ENCODE data around the gene SLC25A24. TPM values are rescaled to one million over a fixed set of nuclear protein-coding genes. Genes with fewer than 3 reads are reported as not detected.

The SLC25A24 gene
- total and polyA plus RNA-seq, 4 experiments from 2014 or later, result 17.3 to 23.1 (median 18.9) TPM

DNA sequence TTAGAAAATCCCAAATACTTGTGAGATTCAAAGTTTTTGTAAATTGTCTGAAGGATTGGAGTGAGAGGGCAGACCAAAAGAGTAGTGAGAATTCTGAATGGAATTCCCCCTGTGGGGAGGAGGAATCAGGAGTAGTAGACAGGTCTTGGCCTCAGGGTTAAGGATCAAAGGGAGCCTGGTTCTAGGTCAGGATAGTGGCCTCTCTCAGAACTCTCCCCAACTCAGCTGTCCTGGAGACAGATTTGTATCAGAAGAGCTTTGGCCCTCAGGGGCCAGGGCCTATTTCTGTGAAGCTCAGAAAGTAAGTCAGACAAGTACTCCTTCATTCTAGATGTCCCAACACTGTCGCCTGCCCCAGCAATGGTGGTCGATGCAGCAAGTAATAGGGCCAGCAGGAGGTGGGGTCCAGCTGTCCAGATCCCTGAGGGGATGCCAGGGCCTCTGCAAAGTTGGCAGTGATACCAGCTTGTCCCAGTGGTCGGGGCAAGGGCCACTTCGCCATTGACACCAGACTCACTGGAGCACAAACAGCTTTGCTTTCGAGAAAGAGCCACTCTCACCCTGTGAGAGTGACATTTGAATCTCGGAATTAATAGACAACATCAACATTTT lies 115.2 kb downstream of the SLC25A24 start:
- H3K4me3 Mint-ChIP-seq, result no peak overlapping the region
- intact Hi-C loops (cut with micrococcal nuclease), result no loop called here
- no peaks in the 10 kb centered on the region for H3K27me3 Mint-ChIP-seq
- H3K4me3 ChIP-seq (ENCODE audit: low read length in 2 of 2), result no peak overlapping the region
- H3K9me3 ChIP-seq (ENCODE audit: control insufficient read depth in 1 of 2, low read length in 2 of 2), result no peaks in the 10 kb centered on the region
- H3K4me1 Mint-ChIP-seq, result peaks cover 25 to 40% (median 35%) of the 10 kb centered on the region in 4 donors
- ChIA-PET CTCF (ENCODE audit: partially characterized antibody) (interaction anchor here (0.9 to 1.8 kb wide), 3 partner anchors 9 to 302 kb away, joined by 3 to 6 read pairs (median 3); no protein-coding TSS in a partner anchor), POLR2A (ENCODE audit: partially characterized antibody) (no interaction called here)
- no peaks in the 10 kb centered on the region for H3K27me3 ChIP-seq (ENCODE audit: insufficient read depth, low read length)
- DNase-seq, result no peak
- H3K9me3 Mint-ChIP-seq, result peaks cover 0 to 2% (median 0%) of the 10 kb centered on the region in 8 donors
- no peak overlapping the region for H3K27ac ChIP-seq (ENCODE audit: low read depth, low read length)
- no peak overlapping the region for H3K27ac Mint-ChIP-seq
- H3K36me3 ChIP-seq (ENCODE audit: insufficient read depth, low read length), result no peaks in the 10 kb centered on the region
- peaks cover 38% of the 10 kb centered on the region for H3K4me1 ChIP-seq (ENCODE audit: insufficient read depth, low read length)
- no peaks in the 10 kb centered on the region for H3K36me3 Mint-ChIP-seq

Other genes with a start within 250 kb of the SLC25A24 start
- 1 to 10 TPM; 1.6 to 2.9 TPM for gene VAV3, start 235.2 kb downstream of the SLC25A24 start, total RNA-seq
- 1 to 10 TPM in 1 of 2 donors, under 1 TPM in 1; 0.43 to 2.0 TPM for gene VAV3, start 235.2 kb downstream of the SLC25A24 start, polyA plus RNA-seq
- under 1 TPM in 1 of 2 experiments, not detected in 1; 0.35 TPM for gene NBPF4, start 43.7 kb upstream of the SLC25A24 start, total RNA-seq
- not detected for gene NBPF4, start 43.7 kb upstream of the SLC25A24 start, polyA plus RNA-seq
- gene NBPF6, start 250.0 kb upstream of the SLC25A24 start, total RNA-seq, result not detected
- gene NBPF6, start 250.0 kb upstream of the SLC25A24 start, polyA plus RNA-seq, result not detected

Data from CD4-positive, alpha-beta memory T cell (primary cell).